CD4-positive, alpha-beta T cell (primary cell): ENCODE data around the gene GPR162. TPM values are rescaled to one million over a fixed set of nuclear protein-coding genes. Genes with fewer than 3 reads are reported as not detected.
A peak's percentile ranks its signal among the peaks of the same experiment; 100 is the strongest.

Experiments
- ATAC-seq: fragments of 200-7000 bp; cut with Tn5 transposase; one replicate; pipeline ENCODE4 v1.10.0; 2022; ENCODE audit warnings: mild to moderate bottlenecking; ENCODE audit not compliant: poor library complexity
- CTCF ChIA-PET: fragments of 350-600 bp; sonication (Branson Sonifier 250); formaldehyde crosslinking; loops from one replicate; lab custom pipeline; 2021; ENCODE audit warnings: antibody characterized with exemption, inconsistent platforms; lab: Charles Lee
- POLR2A ChIA-PET: fragments of 350-600 bp; sonication (Branson Sonifier 250); formaldehyde crosslinking; loops from one replicate; lab custom pipeline; 2021; ENCODE audit warnings: antibody characterized with exemption, inconsistent platforms; lab: Charles Lee
- DNase-seq, 14 experiments: peaks; one replicate each; pipeline ENCODE4 v3.0.0-alpha.2; 2013 to 2020; ENCODE audit warnings: mixed read lengths in 2 of 14
- H3K27ac ChIP-seq, 2 donors: one replicate each; pipeline versions ENCODE4 v1.5.1 to v1.7.0; 2013; ENCODE audit warnings: low read length in 2 of 2, low read depth in 1 of 2, mild to moderate bottlenecking in 1 of 2
- H3K27me3 ChIP-seq, 2 experiments: 1 replicate in 1 of 2; 2 replicates in 1 of 2; pipeline versions ENCODE4 v1.6.1 to v1.7.0; 2013; ENCODE audit warnings: low read length in 2 of 2, control low read depth in 1 of 2, mild to moderate bottlenecking in 1 of 2, moderate library complexity in 1 of 2; ENCODE audit not compliant: insufficient read depth in 2 of 2, control insufficient read depth in 1 of 2
- H3K36me3 ChIP-seq: one replicate; pipeline ENCODE4 v1.6.1; 2013; ENCODE audit warnings: low read length, control low read depth; ENCODE audit not compliant: insufficient read depth
- H3K4me1 ChIP-seq: one replicate; pipeline ENCODE4 v1.6.1; 2013; ENCODE audit warnings: low read length, control low read depth; ENCODE audit not compliant: insufficient read depth
- H3K4me3 ChIP-seq: one replicate; pipeline ENCODE4 v1.5.1; 2013; ENCODE audit warnings: mild to moderate bottlenecking, low read length, moderate library complexity
- H3K9me3 ChIP-seq, 2 experiments: 1 replicate in 1 of 2; 2 replicates in 1 of 2; pipeline versions ENCODE4 v1.6.1 to v1.7.0; 2013; ENCODE audit warnings: low read length in 2 of 2, mild to moderate bottlenecking in 2 of 2, control low read depth in 1 of 2, moderate library complexity in 1 of 2; ENCODE audit not compliant: control insufficient read depth in 1 of 2, insufficient read depth in 1 of 2
- H3K27ac Mint-ChIP-seq: one replicate; pipeline ENCODE4 v1.8.0; 2020; ENCODE audit warnings: mixed read lengths
- H3K27me3 Mint-ChIP-seq: one replicate; pipeline ENCODE4 v1.8.0; 2021; ENCODE audit warnings: mixed read lengths
- H3K36me3 Mint-ChIP-seq: one replicate; pipeline ENCODE4 v1.8.0; 2021; ENCODE audit warnings: low read depth, mixed read lengths
- H3K4me1 Mint-ChIP-seq: one replicate; pipeline ENCODE4 v1.8.0; 2021; ENCODE audit warnings: low read depth, mixed read lengths
- H3K4me3 Mint-ChIP-seq: one replicate; pipeline ENCODE4 v1.8.0; 2020; ENCODE audit warnings: mild to moderate bottlenecking, mixed read lengths
- H3K9me3 Mint-ChIP-seq: one replicate; pipeline ENCODE4 v1.8.0; 2020; ENCODE audit warnings: mixed read lengths
- intact Hi-C, 2 experiments: fragments of 100-400 bp; cut with DNase I in 1 of 2; cut with micrococcal nuclease in 1 of 2; formaldehyde crosslinking; loops; one replicate each; pipeline versions ENCODE4 v1.15.1 to v1.9.0; 2023 to 2025; cut with DNase I, micrococcal nuclease
- total RNA-seq, 174 experiments: library from RNA in 2 of 174; stranded (reverse) in 2 of 174; gene quantifications; one replicate each; pipeline ENCODE4 v1.2.3 and lab custom pipeline; 2021 to 2026
- TF ChIP-seq, protein P1 (sequence below): fragments of 200-600 bp; IDR thresholded peaks from one replicate; pipeline ENCODE4 v1.8.0; 2022; ENCODE audit warnings: antibody characterized with exemption, mild to moderate bottlenecking

GPR162 gene
- total RNA-seq, 2 experiments from 2014 or later, result not detected

DNA sequence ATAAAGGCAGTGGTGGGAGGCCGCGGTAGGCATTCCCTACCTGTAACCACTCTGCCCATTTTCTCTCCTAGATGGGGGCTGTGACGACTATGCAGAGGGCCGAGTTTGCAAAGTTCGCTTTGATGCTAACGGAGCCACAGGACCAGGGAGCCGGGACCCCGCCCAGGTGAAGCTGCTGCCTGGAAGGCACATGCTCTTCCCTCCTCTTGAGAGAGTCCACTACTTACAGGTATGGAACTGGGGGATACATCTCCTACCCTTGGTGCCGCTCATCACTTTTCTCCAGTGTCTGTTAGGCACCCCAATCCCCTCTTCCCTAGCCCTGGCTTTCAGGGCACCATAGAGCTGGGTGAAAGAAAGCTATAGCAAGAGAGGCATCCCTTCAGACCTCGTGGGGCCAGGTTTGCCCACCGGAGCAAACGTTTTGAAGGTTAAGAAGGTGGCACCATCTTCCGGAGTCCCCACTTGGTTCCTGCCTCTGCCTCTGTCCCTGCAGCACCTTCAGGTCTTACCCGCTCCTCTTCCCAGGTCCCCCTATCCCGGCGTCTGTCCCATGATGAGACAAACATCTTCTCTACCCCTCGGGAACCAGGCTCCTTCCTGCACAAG is 4.6 kb downstream of the GPR162 start:
- peak overlapping the region; percentile 4 for H3K4me3 Mint-ChIP-seq
- H3K27ac ChIP-seq, result no peak overlapping the region
- H3K4me3 ChIP-seq, result no peak overlapping the region
- TF ChIP-seq, protein P1, sequence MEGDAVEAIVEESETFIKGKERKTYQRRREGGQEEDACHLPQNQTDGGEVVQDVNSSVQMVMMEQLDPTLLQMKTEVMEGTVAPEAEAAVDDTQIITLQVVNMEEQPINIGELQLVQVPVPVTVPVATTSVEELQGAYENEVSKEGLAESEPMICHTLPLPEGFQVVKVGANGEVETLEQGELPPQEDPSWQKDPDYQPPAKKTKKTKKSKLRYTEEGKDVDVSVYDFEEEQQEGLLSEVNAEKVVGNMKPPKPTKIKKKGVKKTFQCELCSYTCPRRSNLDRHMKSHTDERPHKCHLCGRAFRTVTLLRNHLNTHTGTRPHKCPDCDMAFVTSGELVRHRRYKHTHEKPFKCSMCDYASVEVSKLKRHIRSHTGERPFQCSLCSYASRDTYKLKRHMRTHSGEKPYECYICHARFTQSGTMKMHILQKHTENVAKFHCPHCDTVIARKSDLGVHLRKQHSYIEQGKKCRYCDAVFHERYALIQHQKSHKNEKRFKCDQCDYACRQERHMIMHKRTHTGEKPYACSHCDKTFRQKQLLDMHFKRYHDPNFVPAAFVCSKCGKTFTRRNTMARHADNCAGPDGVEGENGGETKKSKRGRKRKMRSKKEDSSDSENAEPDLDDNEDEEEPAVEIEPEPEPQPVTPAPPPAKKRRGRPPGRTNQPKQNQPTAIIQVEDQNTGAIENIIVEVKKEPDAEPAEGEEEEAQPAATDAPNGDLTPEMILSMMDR, result no peak
- H3K9me3 Mint-ChIP-seq, result no peaks in the 10 kb centered on the region
- peaks cover 1% of the 10 kb centered on the region for H3K36me3 Mint-ChIP-seq
- peaks cover 0 to 6% of the 10 kb centered on the region in 2 experiments for H3K9me3 ChIP-seq
- DNase-seq (no peak), ATAC-seq (no peak)
- ChIA-PET CTCF (interaction anchor here (0.7 to 1.2 kb wide), 5 partner anchors 34 to 73 kb away, joined by 3 to 5 read pairs (median 3); partner anchors contain the start of genes MLF2 and PTMS), POLR2A (interaction anchor here (1.5 to 8.0 kb wide), 2 partner anchors 15 to 73 kb away, joined by 4 to 57 read pairs; partner anchors contain the start of gene MLF2)
- H3K27me3 Mint-ChIP-seq, result peaks cover 32% of the 10 kb centered on the region
- H3K36me3 ChIP-seq, result no peaks in the 10 kb centered on the region
- H3K4me1 Mint-ChIP-seq, result peaks cover 19% of the 10 kb centered on the region
- intact Hi-C loops, result loop anchor here in 1 of 2 experiments (5.0 kb wide), 2 partner anchors 39 to 264 kb away; partner anchors contain the start of gene CD4
- peaks cover 19 to 29% of the 10 kb centered on the region in 2 experiments for H3K27me3 ChIP-seq
- peaks cover 44% of the 10 kb centered on the region for H3K4me1 ChIP-seq
- H3K27ac Mint-ChIP-seq, result no peak overlapping the region

DNA sequence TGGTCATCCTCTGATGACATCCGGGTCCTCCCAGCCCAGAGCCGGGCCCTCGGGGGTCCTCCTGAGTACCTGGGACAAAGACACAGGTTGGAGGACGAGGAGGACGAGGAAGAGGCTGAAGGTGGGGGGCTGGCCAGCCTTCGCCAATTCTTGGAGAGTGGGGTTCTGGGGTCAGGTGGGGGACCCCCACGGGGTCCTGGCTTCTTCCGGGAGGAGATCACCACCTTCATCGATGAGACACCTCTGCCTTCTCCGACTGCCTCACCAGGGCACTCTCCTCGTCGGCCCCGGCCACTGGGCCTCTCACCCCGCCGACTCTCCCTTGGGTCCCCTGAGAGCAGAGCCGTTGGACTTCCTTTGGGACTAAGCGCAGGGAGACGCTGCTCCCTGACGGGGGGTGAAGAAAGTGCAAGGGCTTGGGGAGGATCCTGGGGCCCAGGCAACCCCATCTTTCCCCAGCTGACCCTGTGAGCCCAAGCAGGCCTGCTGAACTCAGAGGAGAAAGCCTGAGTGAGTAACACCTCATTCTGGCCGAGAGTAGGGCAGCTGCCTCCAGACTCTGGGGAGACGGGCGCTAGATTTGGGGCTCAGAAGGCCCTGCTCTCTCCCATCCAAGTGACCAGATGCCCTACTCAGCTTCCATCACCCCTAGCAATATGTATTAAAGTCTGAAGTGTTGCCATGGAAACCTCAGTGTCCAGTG is 5.3 kb downstream of the GPR162 start:
- ChIA-PET CTCF (interaction anchor here (2.7 kb wide), 1 partner anchor 60 kb away, joined by 6 read pairs; no protein-coding TSS in a partner anchor), POLR2A (interaction anchor here (2.8 to 8.0 kb wide), 2 partner anchors 25 to 73 kb away, joined by 28 to 57 read pairs; partner anchors contain the start of genes CDCA3, MLF2 and USP5)
- TF ChIP-seq, protein P1, result no peak
- H3K36me3 Mint-ChIP-seq, result no peaks in the 10 kb centered on the region
- ATAC-seq (no peak), DNase-seq (peak in 1 of 14 experiments; percentile 36)
- H3K27ac Mint-ChIP-seq, result peak overlapping the region; percentile 61
- peaks cover 38% of the 10 kb centered on the region for H3K4me1 ChIP-seq
- peaks cover 17% of the 10 kb centered on the region for H3K4me1 Mint-ChIP-seq
- H3K9me3 ChIP-seq, result peaks cover 0 to 6% of the 10 kb centered on the region in 2 experiments
- peaks cover 19 to 27% of the 10 kb centered on the region in 2 experiments for H3K27me3 ChIP-seq
- intact Hi-C loops, result loop anchor here in 1 of 2 experiments (5.0 kb wide), 2 partner anchors 40 to 265 kb away; partner anchors contain the start of gene CD4
- no peak overlapping the region for H3K27ac ChIP-seq
- H3K27me3 Mint-ChIP-seq, result peaks cover 30% of the 10 kb centered on the region
- H3K4me3 Mint-ChIP-seq, result peak overlapping the region; percentile 89
- no peaks in the 10 kb centered on the region for H3K36me3 ChIP-seq
- no peaks in the 10 kb centered on the region for H3K9me3 Mint-ChIP-seq
- H3K4me3 ChIP-seq, result no peak overlapping the region

DNA sequence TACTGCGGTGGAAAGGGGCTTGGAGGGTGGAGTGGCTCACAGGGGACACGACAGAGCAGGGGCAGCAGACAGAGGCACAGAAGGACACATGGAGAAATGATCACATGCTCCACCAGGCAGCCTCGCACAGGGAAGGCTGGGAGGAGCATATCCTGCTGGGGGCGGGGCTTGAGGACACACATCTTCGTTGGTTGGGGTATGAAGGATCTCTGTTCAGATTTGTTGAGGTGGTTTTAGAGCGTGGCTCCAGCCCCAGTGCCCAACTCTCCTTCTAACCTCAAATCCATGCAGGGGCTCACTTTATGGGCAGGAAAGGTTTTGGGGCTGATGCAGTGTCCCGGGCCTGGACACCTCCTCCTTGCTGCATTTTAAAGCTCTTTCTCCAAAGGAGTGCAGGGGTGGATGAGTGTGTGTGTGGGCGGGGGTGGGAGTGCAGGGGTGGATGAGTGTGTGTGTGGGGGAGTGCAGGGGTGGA is 5.9 kb downstream of the GPR162 start:
- H3K27ac ChIP-seq, result no peak overlapping the region

More for the DNA sequence above, 5.9 kb downstream of the GPR162 start:
- ATAC-seq, result no peak
- H3K9me3 Mint-ChIP-seq, result no peaks in the 10 kb centered on the region
- Histone ChIP-seq H3K4me3 (no peak overlapping the region), H3K27me3 (peaks cover 19 to 25% of the 10 kb centered on the region in 2 experiments), H3K36me3 (no peaks in the 10 kb centered on the region), H3K4me1 (peaks cover 35% of the 10 kb centered on the region), H3K9me3 (peaks cover 0 to 6% of the 10 kb centered on the region in 2 experiments)
- H3K27me3 Mint-ChIP-seq, result peaks cover 30% of the 10 kb centered on the region
- POLR2A ChIA-PET, result interaction anchor here (2.8 to 8.0 kb wide), 3 partner anchors 24 to 74 kb away, joined by 16 to 57 read pairs (median 28); partner anchors contain the start of genes CDCA3, MLF2 and USP5
- peaks cover 17% of the 10 kb centered on the region for H3K4me1 Mint-ChIP-seq
- H3K4me3 Mint-ChIP-seq, result peak overlapping the region; percentile 89
- H3K27ac Mint-ChIP-seq, result peak overlapping the region; percentile 61
- TF ChIP-seq, protein P1, result no peak
- no peaks in the 10 kb centered on the region for H3K36me3 Mint-ChIP-seq
- intact Hi-C loops, result loop anchor here in 1 of 2 experiments (5.0 kb wide), 2 partner anchors 40 to 265 kb away; partner anchors contain the start of gene CD4
- DNase-seq, result peak in 8 of 14 experiments; percentile 26 to 68 (median 40)
- CTCF ChIA-PET, result interaction anchor here (1.4 to 2.7 kb wide), 2 partner anchors 61 to 200 kb away, joined by 3 to 6 read pairs; no protein-coding TSS in a partner anchor
